HG02840 (cell line): ENCODE data around the gene SGIP1.

Source experiments
- ATAC-seq: cut with Tn5 transposase; IDR thresholded peaks from one replicate; pipeline ENCODE4 v1.9.1; 2021; ENCODE audit warnings: mild to moderate bottlenecking, moderate library complexity, moderate number of reproducible peaks; ENCODE audit not compliant: unreplicated experiment, low FRiP score

SGIP1 gene

GRCh38 chr1:66519992-66520391, 14.0 kb upstream of the SGIP1 start:
- no peak for ATAC-seq

GRCh38 chr1:66520655-66521054, 13.3 kb upstream of the SGIP1 start:
- ATAC-seq, result no peak

GRCh38 chr1:66521721-66522365, 12.1 kb upstream of the SGIP1 start:
- ATAC-seq, result no peak

GRCh38 chr1:66523562-66523961, 10.4 kb upstream of the SGIP1 start:
- ATAC-seq, result no peak

GRCh38 chr1:66525086-66525485, 8.9 kb upstream of the SGIP1 start:
- no peak for ATAC-seq

GRCh38 chr1:66526036-66526435, 7.9 kb upstream of the SGIP1 start:
- ATAC-seq, result no peak

GRCh38 chr1:66526991-66527390, 7.0 kb upstream of the SGIP1 start:
- ATAC-seq, result no peak

GRCh38 chr1:66527686-66528085, 6.3 kb upstream of the SGIP1 start:
- ATAC-seq, result no peak

- ATAC-seq, result no peak
Measured at GRCh38 chr1:66528580-66528979, 5.4 kb upstream of the SGIP1 start.

GRCh38 chr1:66532214-66532613, 1.7 kb upstream of the SGIP1 start:
- ATAC-seq, result no peak

- ATAC-seq, result no peak
Measured at GRCh38 chr1:66532798-66533783, 862 bp upstream of the SGIP1 start.

GRCh38 chr1:66535061-66535460, 1.1 kb downstream of the SGIP1 start:
- ATAC-seq, result no peak

GRCh38 chr1:66535853-66536252, 1.9 kb downstream of the SGIP1 start:
- ATAC-seq, result no peak

GRCh38 chr1:66537718-66538117, 3.8 kb downstream of the SGIP1 start:
- ATAC-seq, result no peak

- no peak for ATAC-seq
Measured at GRCh38 chr1:66539491-66539890, 5.5 kb downstream of the SGIP1 start.

GRCh38 chr1:66540434-66541032, 6.6 kb downstream of the SGIP1 start:
- no peak for ATAC-seq

GRCh38 chr1:66542314-66542713, 8.4 kb downstream of the SGIP1 start:
- no peak for ATAC-seq

- ATAC-seq, result no peak
Measured at GRCh38 chr1:66542811-66543767, 9.1 kb downstream of the SGIP1 start.

- ATAC-seq, result no peak
Measured at GRCh38 chr1:66546047-66546810, 12.3 kb downstream of the SGIP1 start.
